GM12878 (cell line): ENCODE results near the gene CEP78. TPM values are rescaled to one million over a fixed set of nuclear protein-coding genes. Genes with fewer than 3 reads are reported as not detected.
"Not testable (repeated sequence)": the region's sequence is repeated elsewhere in the genome, so short reads cannot be mapped to it uniquely, and the experiment has no call there.

Experiments used
- ATAC-seq: fragments of 200-7000 bp; cut with Tn5 transposase; 3 replicates; pipeline ENCODE4 v1.9.1; 2020; ENCODE audit warnings: mild to moderate bottlenecking, moderate library complexity
- BruUV-seq: library from RNA; stranded (reverse); fragments of 400-500 nt; replicated peaks from 2 replicates; lab custom pipeline; 2021; lab: Mats Ljungman, UMichigan
- CTCF ChIA-PET: fragments of 300-600 bp; sonication (Branson Sonifier 250); formaldehyde crosslinking; extraction: SDS; loops from one replicate; lab custom pipeline; 2021; ENCODE audit warnings: inconsistent platforms; lab: Yijun Ruan, JAX
- POLR2A ChIA-PET: fragments of 350-600 bp; formaldehyde crosslinking; extraction: SDS; loops from one replicate; lab custom pipeline; 2021; ENCODE audit warnings: inconsistent platforms; lab: Charles Lee
- RAD21 ChIA-PET: fragments of 300-600 bp; sonication (Branson Sonifier 250); formaldehyde crosslinking; loops from one replicate; lab custom pipeline; 2023; ENCODE audit warnings: antibody characterized with exemption; ENCODE audit not compliant: unreplicated experiment; lab: Charles Lee
- SMC1A ChIA-PET: fragments of 300-600 bp; sonication (Branson Sonifier 250); formaldehyde crosslinking; loops from one replicate; lab custom pipeline; 2023; ENCODE audit not compliant: unreplicated experiment, uncharacterized antibody; lab: Charles Lee
- DNase-seq: peaks from one replicate; pipeline ENCODE4 v3.0.0-alpha.2; 2011; ENCODE audit warnings: low read depth, low spot score
- FAIRE-seq: peaks from 3 replicates; lab custom pipeline; 2011; peaks lifted over from hg19 to GRCh38; lab: Jason Lieb, UNC
- H2AFZ ChIP-seq: 2 replicates; pipeline ENCODE4 v1.6.0; 2011; ENCODE audit warnings: low read depth, low read length, control low read depth; ENCODE audit not compliant: control insufficient read depth
- H3K27ac ChIP-seq: 2 replicates; pipeline ENCODE4 v1.5.1; 2011; ENCODE audit warnings: control low read depth; ENCODE audit not compliant: control insufficient read depth, insufficient read depth
- H3K27me3 ChIP-seq, 2 experiments: replicated peaks in 1 of 2; 2 replicates each; pipeline versions ENCODE4 v1.6.0 to v1.6.1; 2011; ENCODE audit warnings: low read length in 1 of 2; ENCODE audit not compliant: control insufficient read depth in 2 of 2, insufficient read depth in 2 of 2
- H3K36me3 ChIP-seq, 2 experiments: 2 replicates each; pipeline ENCODE4 v1.5.1; 2011; ENCODE audit warnings: low read length in 1 of 2; ENCODE audit not compliant: control insufficient read depth in 2 of 2, insufficient read depth in 2 of 2
- H3K4me1 ChIP-seq: 2 replicates; pipeline ENCODE4 v1.6.1; 2011; ENCODE audit warnings: mild to moderate bottlenecking, low read length, moderate library complexity, mixed read lengths; ENCODE audit not compliant: control insufficient read depth, insufficient read depth
- H3K4me2 ChIP-seq: 2 replicates; pipeline ENCODE4 v1.6.0; 2011; ENCODE audit warnings: control low read depth; ENCODE audit not compliant: control insufficient read depth, insufficient read depth
- H3K4me3 ChIP-seq: fragments of 200-600 bp; sonication (generic); 2 replicates; pipeline ENCODE4 v1.5.1; 2016
- H3K79me2 ChIP-seq: 2 replicates; pipeline ENCODE4 v1.6.0; 2011; ENCODE audit warnings: low read length; ENCODE audit not compliant: control insufficient read depth, insufficient read depth
- H3K9ac ChIP-seq: 2 replicates; pipeline ENCODE4 v1.8.0; 2011; ENCODE audit warnings: low read length, control low read depth, mixed read lengths; ENCODE audit not compliant: control insufficient read depth, insufficient read depth
- H3K9me3 ChIP-seq: replicated peaks from 3 replicates; pipeline ENCODE4 v1.5.1; 2011; ENCODE audit warnings: mild to moderate bottlenecking, low read length; ENCODE audit not compliant: control insufficient read depth, insufficient read depth
- H4K20me1 ChIP-seq: 2 replicates; pipeline ENCODE4 v1.6.0; 2011; ENCODE audit not compliant: control insufficient read depth, insufficient read depth
- CHD1 ChIP-seq: IDR thresholded peaks from 2 replicates; pipeline ENCODE4 v1.6.1; 2012; ENCODE audit warnings: low read depth, low read length, improper control_type of control experiment
- FOXK2 ChIP-seq: fragments of 450-650 bp; IDR thresholded peaks from 2 replicates; pipeline ENCODE4 v1.6.1; 2017; ENCODE audit warnings: mild to moderate bottlenecking, moderate library complexity
- IKZF1 ChIP-seq: fragments of 450-650 bp; conservative IDR thresholded peaks from 2 replicates; pipeline ENCODE4 v1.6.1; 2017; ENCODE audit warnings: antibody characterized with exemption, mild to moderate bottlenecking
- JUNB ChIP-seq: IDR thresholded peaks from 2 replicates; pipeline ENCODE4 v1.6.1; 2016; ENCODE audit warnings: antibody characterized with exemption, mild to moderate bottlenecking
- RUNX3 ChIP-seq: IDR thresholded peaks from 2 replicates; pipeline ENCODE4 v1.6.1; 2012; ENCODE audit warnings: low read length, inconsistent platforms
- WGBS: methylation state at CpG from one replicate; pipeline ENCODE4 v1.1.6; 2016; ENCODE audit warnings: low lambda C conversion rate; ENCODE audit not compliant: insufficient replicate concordance, insufficient coverage; ENCODE audit errors: missing lambda C conversion rate; 5-methylcytosine and 5-hydroxymethylcytosine counted together
- in situ Hi-C: fragments of 300-500 bp; cut with MboI; formaldehyde crosslinking; loops from 9 replicates; pipeline ENCODE4 v1.14.3; 2018; ENCODE audit warnings: mixed read lengths
- intact Hi-C: fragments of 100-400 bp; cut with micrococcal nuclease; formaldehyde crosslinking; loops from one replicate; pipeline ENCODE4 v1.14.2; 2022; ENCODE audit not compliant: unreplicated experiment
- polyA plus RNA-seq, 11 experiments: library from polyadenylated mRNA; depleted of rRNA in 4 of 11; unstranded in 6 of 11; stranded (reverse) in 5 of 11; fragments of >200 nt; fragmentation: Nextera tagmentation in 4 of 11; fragmentation: Illumina TruSeq in 1 of 11; extraction: Ambion mirVana in 4 of 11; extraction: Trizol in 1 of 11; gene quantifications; 1 replicate in 1 of 11; 2 replicates in 10 of 11; pipeline versions ENCODE4 v1.2.1 to v1.2.3, GENCODE V29; 2011 to 2016; ENCODE audit warnings: inconsistent platforms in 2 of 11, missing spikeins in 2 of 11, low read depth in 1 of 11
- total RNA-seq, 4 experiments: library from RNA; depleted of rRNA in 3 of 4; stranded (reverse); fragments of >200 nt in 3 of 4; fragmentation: Illumina TruSeq in 1 of 4; extraction: Trizol in 1 of 4; gene quantifications; 2 replicates each; pipeline versions ENCODE4 v1.2.1 to v1.2.3, GENCODE V29; 2013 to 2021
- TF ChIP-seq, protein P1 (sequence below): IDR thresholded peaks from 2 replicates; pipeline ENCODE4 v1.6.1; 2011; ENCODE audit warnings: mild to moderate bottlenecking, low read depth, low read length, moderate library complexity; ENCODE audit not compliant: insufficient replicate concordance

The CEP78 gene
- total and polyA plus RNA-seq, 10 of the 15 experiments (the other 5 are each of a cell fraction or from before 2014, with no cell fraction given): 4.1 to 44.9 (median 27.9) TPM

DNA sequence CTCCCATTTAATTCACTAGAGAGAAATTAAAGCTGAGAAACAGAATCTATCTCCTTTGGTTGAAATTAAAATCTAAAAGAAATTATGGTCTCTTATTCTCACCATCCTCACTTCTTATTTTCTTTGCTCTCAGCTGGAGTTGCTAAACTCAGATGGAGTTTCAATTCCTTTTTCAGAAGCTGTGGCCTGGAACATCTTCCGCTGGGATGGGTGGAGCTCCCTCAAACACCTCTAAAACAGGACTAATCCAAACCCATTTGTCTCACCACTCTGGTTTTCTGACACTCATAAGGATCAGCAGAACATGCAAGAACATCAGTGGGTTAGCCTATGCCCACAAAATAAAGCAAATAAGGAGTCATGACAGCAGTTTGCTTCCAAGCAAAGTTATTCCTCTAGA lies 39.6 kb upstream of the CEP78 start (continued):
- TF ChIP-seq, protein P1, sequence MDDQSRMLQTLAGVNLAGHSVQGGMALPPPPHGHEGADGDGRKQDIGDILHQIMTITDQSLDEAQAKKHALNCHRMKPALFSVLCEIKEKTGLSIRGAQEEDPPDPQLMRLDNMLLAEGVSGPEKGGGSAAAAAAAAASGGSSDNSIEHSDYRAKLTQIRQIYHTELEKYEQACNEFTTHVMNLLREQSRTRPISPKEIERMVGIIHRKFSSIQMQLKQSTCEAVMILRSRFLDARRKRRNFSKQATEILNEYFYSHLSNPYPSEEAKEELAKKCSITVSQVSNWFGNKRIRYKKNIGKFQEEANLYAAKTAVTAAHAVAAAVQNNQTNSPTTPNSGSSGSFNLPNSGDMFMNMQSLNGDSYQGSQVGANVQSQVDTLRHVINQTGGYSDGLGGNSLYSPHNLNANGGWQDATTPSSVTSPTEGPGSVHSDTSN: no peak
- no peak for TF ChIP-seq JUNB
- no peak for TF ChIP-seq CHD1

DNA sequence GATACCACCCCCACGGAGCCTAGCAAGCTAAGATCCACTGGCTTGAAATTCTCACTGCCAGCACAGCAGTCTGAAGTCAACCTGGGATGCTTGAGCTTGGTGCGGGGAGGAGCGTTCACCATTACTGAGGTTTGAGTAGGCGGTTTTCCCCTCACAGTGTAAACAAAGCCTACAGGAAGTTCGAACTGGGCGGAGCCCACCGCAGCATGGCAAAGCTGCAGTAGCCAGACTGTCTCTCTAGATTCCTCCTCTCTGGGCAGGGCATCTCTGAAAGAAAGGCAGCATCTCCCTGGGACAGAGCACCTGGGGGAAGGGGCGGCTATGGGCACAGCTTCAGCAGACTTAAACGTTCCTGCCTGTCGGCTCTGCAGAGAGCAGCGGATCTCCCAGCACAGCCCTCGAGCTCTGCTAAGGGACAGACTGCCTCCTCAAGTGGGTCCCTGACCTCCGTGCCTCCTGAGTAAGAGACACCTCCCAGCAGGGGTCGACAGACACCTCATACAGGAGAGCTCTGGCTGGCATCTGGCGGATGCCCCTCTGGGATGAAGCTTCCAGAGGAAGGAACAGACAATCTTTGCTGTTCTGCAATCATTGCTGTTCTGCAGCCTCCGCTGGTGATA lies 34.6 kb upstream of the CEP78 start:
- CTCF ChIA-PET: interaction anchor here (0.8 to 1.3 kb wide), 4 partner anchors 9 to 104 kb away, joined by 3 to 7 read pairs (median 3); no protein-coding TSS in a partner anchor
- FAIRE-seq, BruUV-seq, in situ Hi-C loops, H3K4me1 ChIP-seq, H3K9ac ChIP-seq, H2AFZ ChIP-seq, H3K36me3 ChIP-seq, DNase-seq, intact Hi-C loops, H3K9me3 ChIP-seq, H3K27me3 ChIP-seq, H3K4me3 ChIP-seq, H3K79me2 ChIP-seq, H3K27ac ChIP-seq, H4K20me1 ChIP-seq: not testable (repeated sequence)
- 27% methylated on average over 16 of the region's 16 CpGs for WGBS
- 0 out of 2 replicates have a peak, but pooled peaks have one; percentile 27 for TF ChIP-seq FOXK2
- 0 out of 2 replicates have a peak, but pooled peaks have one; percentile 22 for TF ChIP-seq IKZF1
- peak; percentile 36 for TF ChIP-seq RUNX3
- SMC1A ChIA-PET: interaction anchor here (0.6 to 1.9 kb wide), 8 partner anchors 9 to 148 kb away, joined by 3 to 7 read pairs (median 4); no protein-coding TSS in a partner anchor
- RAD21 ChIA-PET: interaction anchor here (1.4 kb wide), 1 partner anchor 10 kb away, joined by 7 read pairs; no protein-coding TSS in a partner anchor
- H3K4me2 ChIP-seq: 0 out of 2 replicates have a peak overlapping the region, but pooled peaks have one; percentile 21
- ATAC-seq: peak; percentile 87
- POLR2A ChIA-PET: interaction anchor here (1.5 kb wide), 1 partner anchor 35 kb away, joined by 3 read pairs; no protein-coding TSS in a partner anchor
